Measurements from ENCODE around the gene UNC5CL. TPM values are rescaled to one million over a fixed set of nuclear protein-coding genes. Genes with fewer than 3 reads are reported as not detected.

Gene UNC5CL
- total RNA-seq, 1 donor from 2014 or later, result 0.25 TPM

GRCh38 chr6:41032830-41033229, 6.2 kb downstream of the UNC5CL start:
- H3K4me1 Mint-ChIP-seq (ENCODE audit: low read depth), result peaks cover 11% of the 10 kb centered on the region
- H3K27me3 Mint-ChIP-seq (ENCODE audit: low read depth), result peaks cover 19% of the 10 kb centered on the region
- H3K36me3 Mint-ChIP-seq (ENCODE audit: low read depth), result no peaks in the 10 kb centered on the region
- H3K27ac Mint-ChIP-seq (ENCODE audit: unreplicated experiment), result no peak overlapping the region
- TF ChIP-seq CTCF (IDR thresholded peaks at IDR 0.05), result no peak
- H3K4me3 Mint-ChIP-seq (ENCODE audit: unreplicated experiment), result no peak overlapping the region
- no peak for DNase-seq (ENCODE audit: low spot score)
- H3K9me3 Mint-ChIP-seq (ENCODE audit: low read depth), result no peaks in the 10 kb centered on the region

- no peak for TF ChIP-seq CTCF (IDR thresholded peaks at IDR 0.05)
- no peaks in the 10 kb centered on the region for H3K9me3 Mint-ChIP-seq (ENCODE audit: low read depth)
- H3K27me3 Mint-ChIP-seq (ENCODE audit: low read depth), result peaks cover 13% of the 10 kb centered on the region
- peaks cover 23% of the 10 kb centered on the region for H3K4me1 Mint-ChIP-seq (ENCODE audit: low read depth)
- peak overlapping the region; percentile 77 for H3K4me3 Mint-ChIP-seq (ENCODE audit: unreplicated experiment)
- no peak for DNase-seq (ENCODE audit: low spot score)
- no peaks in the 10 kb centered on the region for H3K36me3 Mint-ChIP-seq (ENCODE audit: low read depth)
- peak overlapping the region; percentile 43 for H3K27ac Mint-ChIP-seq (ENCODE audit: unreplicated experiment)
Measured at GRCh38 chr6:41028561-41029412, 10.2 kb downstream of the UNC5CL start.

- Mint-ChIP-seq H3K4me3 (ENCODE audit: unreplicated experiment) (peak overlapping the region; percentile 77), H3K36me3 (ENCODE audit: low read depth) (no peaks in the 10 kb centered on the region), H3K4me1 (ENCODE audit: low read depth) (peaks cover 24% of the 10 kb centered on the region), H3K27ac (ENCODE audit: unreplicated experiment) (peak overlapping the region; percentile 68), H3K9me3 (ENCODE audit: low read depth) (no peaks in the 10 kb centered on the region), H3K27me3 (ENCODE audit: low read depth) (peaks cover 8% of the 10 kb centered on the region)
- DNase-seq (ENCODE audit: low spot score), result no peak
- peak; percentile 100 for TF ChIP-seq CTCF (IDR thresholded peaks at IDR 0.05)
Measured at GRCh38 chr6:41027799-41028560, 11.0 kb downstream of the UNC5CL start.

- Mint-ChIP-seq H3K27ac (ENCODE audit: unreplicated experiment) (peak overlapping the region; percentile 29), H3K9me3 (ENCODE audit: low read depth) (no peaks in the 10 kb centered on the region)
Measured at GRCh38 chr6:41027241-41027640, 11.8 kb downstream of the UNC5CL start.

More at GRCh38 chr6:41027241-41027640, 11.8 kb downstream of the UNC5CL start:
- TF ChIP-seq CTCF (IDR thresholded peaks at IDR 0.05), result no peak
- H3K4me1 Mint-ChIP-seq (ENCODE audit: low read depth), result peaks cover 29% of the 10 kb centered on the region
- H3K4me3 Mint-ChIP-seq (ENCODE audit: unreplicated experiment), result peak overlapping the region; percentile 77
- peaks cover 8% of the 10 kb centered on the region for H3K27me3 Mint-ChIP-seq (ENCODE audit: low read depth)
- no peaks in the 10 kb centered on the region for H3K36me3 Mint-ChIP-seq (ENCODE audit: low read depth)
- DNase-seq (ENCODE audit: low spot score), result no peak
